OCI-LY7 (cell line): ENCODE results near the gene CDC42BPB. TPM values are rescaled to one million over a fixed set of nuclear protein-coding genes. Genes with fewer than 3 reads are reported as not detected.

Experiments used
- BruUV-seq: library from RNA; stranded (reverse); fragments of 400-500 nt; replicated peaks from 2 replicates; lab custom pipeline; 2021; lab: Mats Ljungman, UMichigan
- CTCF ChIA-PET: fragments of 300-600 bp; sonication (Branson Sonifier 250); formaldehyde crosslinking; loops from one replicate; lab custom pipeline; 2022; ENCODE audit warnings: antibody characterized with exemption; ENCODE audit not compliant: unreplicated experiment; lab: Charles Lee
- POLR2A ChIA-PET: fragments of 300-600 bp; sonication (Branson Sonifier 250); formaldehyde crosslinking; loops from one replicate; lab custom pipeline; 2022; ENCODE audit warnings: antibody characterized with exemption; lab: Charles Lee
- DNase-seq: peaks from one replicate; pipeline ENCODE4 v3.0.0-alpha.2; 2015; ENCODE audit warnings: low spot score
- H2AFZ ChIP-seq: fragments of 200-600 bp; sonication (generic), shearing (Covaris generic); 2 replicates; pipeline ENCODE4 v1.6.1; 2014; ENCODE audit warnings: mild to moderate bottlenecking, antibody characterized with exemption, low read length, moderate library complexity
- H3K27ac ChIP-seq: fragments of 200-600 bp; sonication (generic); 2 replicates; pipeline ENCODE4 v1.5.1; 2014; ENCODE audit warnings: mixed run types, low read depth, mild to moderate bottlenecking, moderate library complexity, low read length, inconsistent platforms; ENCODE audit not compliant: poor library complexity, severe bottlenecking
- H3K36me3 ChIP-seq: fragments of 200-600 bp; sonication (generic); 2 replicates; pipeline ENCODE4 v1.6.1; 2014; ENCODE audit warnings: mild to moderate bottlenecking, antibody characterized with exemption, low read length, moderate library complexity, mixed read lengths; ENCODE audit not compliant: insufficient read depth
- H3K4me1 ChIP-seq: fragments of 200-600 bp; sonication (generic); 2 replicates; pipeline ENCODE4 v1.5.1; 2014; ENCODE audit warnings: mild to moderate bottlenecking, low read length; ENCODE audit not compliant: insufficient read depth, poor library complexity, severe bottlenecking
- H3K4me2 ChIP-seq: fragments of 200-600 bp; sonication (generic); 2 replicates; pipeline ENCODE4 v1.6.1; 2014; ENCODE audit warnings: mild to moderate bottlenecking, low read length
- H3K4me3 ChIP-seq: fragments of 200-600 bp; sonication (generic); 2 replicates; pipeline ENCODE4 v1.5.1; 2014; ENCODE audit warnings: mild to moderate bottlenecking, low read depth, low read length; ENCODE audit not compliant: poor library complexity, severe bottlenecking
- H3K79me2 ChIP-seq: fragments of 200-600 bp; sonication (generic); 2 replicates; pipeline ENCODE4 v1.6.1; 2016; ENCODE audit warnings: low read depth, mild to moderate bottlenecking, low read length, moderate library complexity, mixed read lengths; ENCODE audit not compliant: insufficient read depth
- H3K9me2 ChIP-seq: fragments of 200-600 bp; sonication (generic); 2 replicates; pipeline ENCODE4 v1.6.1; 2016; ENCODE audit warnings: mild to moderate bottlenecking, low read length, mixed read lengths; ENCODE audit not compliant: insufficient read depth
- H3K9me3 ChIP-seq: fragments of 200-600 bp; sonication (generic); 2 replicates; pipeline ENCODE4 v1.6.1; 2014; ENCODE audit warnings: mild to moderate bottlenecking, mixed run types, low read length, mixed read lengths
- H4K20me1 ChIP-seq: fragments of 200-600 bp; sonication (generic); 2 replicates; pipeline ENCODE4 v1.6.1; 2014; ENCODE audit warnings: mild to moderate bottlenecking, antibody characterized with exemption, low read length, moderate library complexity, mixed read lengths; ENCODE audit not compliant: insufficient read depth
- EZH2phosphoT487 ChIP-seq: fragments of 200-600 bp; sonication (generic); IDR thresholded peaks from 2 replicates; pipeline ENCODE4 v1.6.1; 2018; ENCODE audit warnings: low read depth, borderline replicate concordance, mild to moderate bottlenecking, mixed run types, antibody characterized with exemption, low read length, moderate library complexity, mixed read lengths
- intact Hi-C: fragments of 100-400 bp; cut with micrococcal nuclease; formaldehyde crosslinking; loops from one replicate; pipeline ENCODE4 v1.10.0; 2022; ENCODE audit not compliant: unreplicated experiment
- total RNA-seq, 2 experiments: library from RNA; depleted of rRNA in 1 of 2; stranded (reverse); fragments of >200 nt in 1 of 2; shearing (Covaris generic) in 1 of 2; gene quantifications; 2 replicates each; pipeline ENCODE4 v1.2.3, GENCODE V29; 2014 to 2022
- TF ChIP-seq, protein P1 (sequence below): fragments of 200-600 bp; sonication (generic); conservative IDR thresholded peaks from 2 replicates; pipeline ENCODE4 v1.5.1; 2014; ENCODE audit warnings: mild to moderate bottlenecking, antibody characterized with exemption, low read length, moderate library complexity, mixed read lengths

The CDC42BPB gene
- total RNA-seq, 2 experiments from 2014 or later, result 0.03 to 0.46 TPM

GRCh38 chr14:103003351-103003615 lies 54.1 kb downstream of the CDC42BPB start:
- ChIA-PET CTCF (no interaction called here), POLR2A (interaction anchor here (0.6 kb wide), 1 partner anchor 10 kb away, joined by 3 read pairs; no protein-coding TSS in a partner anchor)

DNA sequence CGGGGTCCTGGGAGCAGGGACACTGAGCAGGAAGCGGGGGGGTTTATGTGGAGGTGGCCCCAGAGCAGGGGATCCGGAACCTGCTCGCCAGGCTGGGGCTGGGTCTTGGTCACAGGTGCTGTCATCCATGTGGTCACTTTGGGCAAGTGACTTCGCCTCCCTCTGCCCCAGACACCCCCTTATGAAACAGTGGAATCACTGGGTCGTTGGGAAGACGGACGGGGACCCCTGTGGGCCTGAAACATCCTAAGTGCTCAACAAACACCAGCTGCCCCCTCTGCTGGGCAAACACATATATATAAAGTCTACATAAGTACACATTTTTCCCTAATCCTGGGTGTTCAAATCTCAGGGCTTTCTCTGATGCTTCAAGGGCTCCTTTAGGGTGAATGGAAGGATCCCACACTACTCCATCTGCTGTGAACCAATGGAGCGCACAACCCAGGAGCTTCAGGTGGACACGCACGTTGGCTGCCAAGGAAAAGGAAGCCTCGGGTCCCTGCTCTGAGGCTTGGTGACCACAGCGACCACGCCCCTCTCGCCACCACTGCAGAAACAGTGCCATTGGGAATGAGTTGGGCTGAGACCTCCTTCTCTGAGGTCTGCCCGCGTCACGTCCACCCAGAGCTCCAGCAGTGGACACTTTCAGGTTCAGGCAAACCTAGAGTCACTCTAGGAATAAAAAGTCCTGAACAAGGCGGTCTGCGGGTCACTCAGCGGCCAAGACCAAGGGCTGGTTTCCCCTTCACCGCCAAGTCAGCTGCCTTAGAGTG lies 54.6 kb downstream of the CDC42BPB start:
- intact Hi-C loops, result loop anchor here (10.0 kb wide), 1 partner anchor 308 kb away; no protein-coding TSS in a partner anchor
- Histone ChIP-seq H4K20me1 (no peaks in the 10 kb centered on the region), H3K9me3 (no peaks in the 10 kb centered on the region), H3K4me2 (peak overlapping the region; percentile 14; the same call in 1 of the 2 replicates), H3K36me3 (no peaks in the 10 kb centered on the region), H3K27ac (no peak overlapping the region), H3K4me1 (no peaks in the 10 kb centered on the region), H2AFZ (peak overlapping the region; percentile 35; the same call in 1 of the 2 replicates), H3K4me3 (no peak overlapping the region), H3K79me2 (no peaks in the 10 kb centered on the region), H3K9me2 (no peaks in the 10 kb centered on the region)
- CTCF ChIA-PET, result no interaction called here
- BruUV-seq, result no TSS peak
- POLR2A ChIA-PET, result no interaction called here
- DNase-seq, result peak; percentile 51
- TF ChIP-seq, protein P1, sequence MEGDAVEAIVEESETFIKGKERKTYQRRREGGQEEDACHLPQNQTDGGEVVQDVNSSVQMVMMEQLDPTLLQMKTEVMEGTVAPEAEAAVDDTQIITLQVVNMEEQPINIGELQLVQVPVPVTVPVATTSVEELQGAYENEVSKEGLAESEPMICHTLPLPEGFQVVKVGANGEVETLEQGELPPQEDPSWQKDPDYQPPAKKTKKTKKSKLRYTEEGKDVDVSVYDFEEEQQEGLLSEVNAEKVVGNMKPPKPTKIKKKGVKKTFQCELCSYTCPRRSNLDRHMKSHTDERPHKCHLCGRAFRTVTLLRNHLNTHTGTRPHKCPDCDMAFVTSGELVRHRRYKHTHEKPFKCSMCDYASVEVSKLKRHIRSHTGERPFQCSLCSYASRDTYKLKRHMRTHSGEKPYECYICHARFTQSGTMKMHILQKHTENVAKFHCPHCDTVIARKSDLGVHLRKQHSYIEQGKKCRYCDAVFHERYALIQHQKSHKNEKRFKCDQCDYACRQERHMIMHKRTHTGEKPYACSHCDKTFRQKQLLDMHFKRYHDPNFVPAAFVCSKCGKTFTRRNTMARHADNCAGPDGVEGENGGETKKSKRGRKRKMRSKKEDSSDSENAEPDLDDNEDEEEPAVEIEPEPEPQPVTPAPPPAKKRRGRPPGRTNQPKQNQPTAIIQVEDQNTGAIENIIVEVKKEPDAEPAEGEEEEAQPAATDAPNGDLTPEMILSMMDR, result peak; percentile 65
- no peak for TF ChIP-seq EZH2phosphoT487

More at GRCh38 chr14:103003351-103003615, 54.1 kb downstream of the CDC42BPB start:
- Histone ChIP-seq H3K27ac (no peak overlapping the region), H3K9me2 (no peaks in the 10 kb centered on the region), H3K4me2 (no peak overlapping the region), H3K79me2 (no peaks in the 10 kb centered on the region), H3K4me1 (no peaks in the 10 kb centered on the region), H3K4me3 (no peak overlapping the region), H3K36me3 (no peaks in the 10 kb centered on the region), H3K9me3 (no peaks in the 10 kb centered on the region), H4K20me1 (no peaks in the 10 kb centered on the region), H2AFZ (no peak overlapping the region)
- no TSS peak for BruUV-seq
- no peak for DNase-seq
- intact Hi-C loops, result loop anchor here (10.0 kb wide), 1 partner anchor 308 kb away; no protein-coding TSS in a partner anchor
- TF ChIP-seq, protein P1, result no peak
- no peak for TF ChIP-seq EZH2phosphoT487
